ENCODE results near the gene HOXB9.

The HOXB9 gene

DNA sequence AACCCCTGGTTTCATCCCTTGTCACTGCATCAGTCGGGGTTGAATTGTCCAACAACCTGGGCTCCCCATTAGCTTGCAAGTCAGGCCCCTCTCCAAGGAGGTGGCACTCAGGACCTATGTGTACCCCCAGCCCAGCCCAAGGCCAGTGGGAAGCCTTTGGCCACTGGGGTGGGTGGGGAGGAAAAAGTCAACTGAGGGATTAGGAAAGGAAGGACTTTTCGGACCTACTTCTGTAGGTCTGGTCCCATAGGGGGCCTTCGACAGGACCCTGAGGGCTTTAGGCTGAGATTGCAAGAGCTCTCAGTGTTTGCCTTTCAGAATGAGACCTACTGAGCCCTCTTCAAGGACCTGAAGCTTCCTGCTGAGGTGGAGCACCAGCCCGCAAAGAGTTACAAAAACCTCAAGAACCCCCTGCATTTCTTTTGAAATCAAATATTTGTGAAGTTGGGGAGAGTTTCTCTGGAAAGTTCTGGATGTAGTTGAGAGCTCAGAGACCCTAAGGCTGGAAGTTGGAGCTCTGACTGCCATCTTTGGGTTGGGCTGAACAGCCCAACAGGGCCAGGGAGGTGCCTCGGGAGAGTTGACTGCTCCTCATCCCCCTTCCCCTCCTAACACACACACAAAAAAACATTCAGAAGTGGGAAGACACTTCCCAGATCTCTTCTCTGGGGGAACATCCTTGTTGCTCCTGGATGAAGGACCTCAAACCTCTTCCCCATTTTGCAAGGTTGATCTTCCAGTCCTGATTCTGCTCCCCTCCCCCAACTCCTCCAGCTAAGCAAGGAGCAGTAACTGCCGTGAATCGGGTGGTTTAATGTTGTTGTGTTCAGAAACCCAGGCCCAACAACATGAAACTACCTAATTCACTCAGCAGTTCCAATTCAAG is 5.8 kb upstream of the HOXB9 start:
- peak; percentile 26 for DNase-seq
- Mint-ChIP-seq H3K4me1 (ENCODE audit: low read depth) (peaks cover 18% of the 10 kb centered on the region), H3K4me3 (no peak overlapping the region)

DNA sequence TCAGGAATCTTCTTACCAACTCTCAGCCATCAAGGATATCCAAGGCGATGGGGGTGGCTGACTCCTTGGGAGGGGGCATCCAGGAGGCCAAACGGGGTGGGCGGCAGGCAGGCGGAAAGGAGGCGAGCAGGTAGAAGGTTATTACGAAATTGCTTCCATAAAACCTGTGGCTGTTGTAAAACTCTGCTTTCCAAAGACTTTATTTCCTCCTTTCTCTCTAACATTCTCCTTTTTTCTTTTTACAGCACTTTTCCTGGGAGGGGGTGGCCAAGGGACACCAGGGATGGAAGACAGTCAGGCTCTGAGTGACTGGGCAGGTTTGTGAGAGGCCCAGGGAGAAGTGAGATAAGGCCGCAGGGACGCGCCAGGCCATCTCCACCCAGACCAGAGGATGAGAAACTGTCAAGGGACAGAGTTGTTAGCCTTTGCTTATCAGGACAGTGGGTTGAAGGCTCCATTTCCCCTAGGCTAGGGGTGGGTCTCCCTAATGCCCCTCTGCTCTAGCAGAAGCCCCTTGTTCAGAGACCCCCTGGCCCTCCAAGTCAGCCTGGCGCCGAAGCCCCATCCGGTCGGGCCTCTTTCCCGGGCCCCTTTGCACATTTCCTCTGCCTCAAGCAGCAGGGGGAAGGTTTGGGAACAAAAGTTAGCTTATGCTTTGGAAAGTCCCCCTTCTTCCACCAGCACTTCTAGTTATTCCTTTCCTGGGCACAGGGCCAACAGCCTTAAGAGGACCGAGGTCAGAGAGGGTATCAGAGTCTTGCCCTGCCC is 5.0 kb upstream of the HOXB9 start:
- Mint-ChIP-seq H3K27ac (no peak overlapping the region), H3K36me3 (ENCODE audit: low read depth) (no peaks in the 10 kb centered on the region), H3K9me3 (no peaks in the 10 kb centered on the region), H3K4me1 (ENCODE audit: low read depth) (peaks cover 16% of the 10 kb centered on the region), H3K27me3 (peaks cover 97% of the 10 kb centered on the region), H3K4me3 (no peak overlapping the region)
- DNase-seq, result peak; percentile 22

More for the DNA sequence above, 5.8 kb upstream of the HOXB9 start:
- Mint-ChIP-seq H3K9me3 (no peaks in the 10 kb centered on the region), H3K36me3 (ENCODE audit: low read depth) (no peaks in the 10 kb centered on the region), H3K27me3 (peaks cover 98% of the 10 kb centered on the region), H3K27ac (no peak overlapping the region)

DNA sequence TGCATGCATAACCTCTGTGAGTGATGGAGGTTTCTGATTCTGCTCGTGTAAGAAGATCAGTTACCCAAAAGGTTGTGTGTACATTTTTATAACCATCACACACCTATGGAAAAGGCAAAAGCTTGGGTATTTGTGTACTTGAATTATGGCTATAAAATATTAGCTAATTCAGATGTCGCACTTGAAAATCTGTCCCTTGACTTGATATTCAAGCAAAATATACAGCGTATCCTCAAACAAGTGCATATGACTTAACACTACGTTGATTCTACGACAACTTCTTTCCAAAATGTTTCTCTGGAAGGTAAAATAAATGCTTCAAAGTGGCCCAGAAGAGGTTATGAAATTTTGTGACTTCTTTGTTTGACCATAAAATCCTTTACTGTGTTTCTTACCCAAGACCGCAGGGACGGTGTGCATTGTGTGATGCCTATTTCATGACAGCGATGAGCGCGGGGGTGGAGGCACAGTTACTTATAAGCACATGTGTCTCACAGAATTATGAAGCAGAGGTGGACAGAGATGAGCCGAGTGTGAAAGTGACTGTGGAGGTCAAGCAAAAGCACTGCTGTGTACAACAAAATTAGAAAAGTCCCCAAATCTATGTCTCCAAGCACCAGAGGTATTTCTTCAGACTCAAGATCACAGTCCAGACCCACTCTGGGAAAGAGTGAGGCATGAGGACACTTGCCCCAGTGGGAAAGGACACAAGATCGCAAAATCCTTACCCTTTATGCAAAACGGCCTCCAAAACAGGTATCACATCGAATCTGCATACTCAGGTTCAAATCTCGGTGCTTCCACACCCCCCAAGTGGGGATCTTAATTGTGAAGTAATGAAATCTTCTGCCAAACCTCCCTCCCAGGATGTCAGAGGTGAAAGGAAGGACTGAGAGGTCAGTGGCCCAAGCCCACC is 4.1 kb upstream of the HOXB9 start:
- H3K4me3 Mint-ChIP-seq, result no peak overlapping the region
- peaks cover 19% of the 10 kb centered on the region for H3K4me1 Mint-ChIP-seq (ENCODE audit: low read depth)
- H3K27ac Mint-ChIP-seq, result no peak overlapping the region
- H3K36me3 Mint-ChIP-seq (ENCODE audit: low read depth), result no peaks in the 10 kb centered on the region
- peaks cover 93% of the 10 kb centered on the region for H3K27me3 Mint-ChIP-seq
- H3K9me3 Mint-ChIP-seq, result no peaks in the 10 kb centered on the region
- DNase-seq, result no peak

DNA sequence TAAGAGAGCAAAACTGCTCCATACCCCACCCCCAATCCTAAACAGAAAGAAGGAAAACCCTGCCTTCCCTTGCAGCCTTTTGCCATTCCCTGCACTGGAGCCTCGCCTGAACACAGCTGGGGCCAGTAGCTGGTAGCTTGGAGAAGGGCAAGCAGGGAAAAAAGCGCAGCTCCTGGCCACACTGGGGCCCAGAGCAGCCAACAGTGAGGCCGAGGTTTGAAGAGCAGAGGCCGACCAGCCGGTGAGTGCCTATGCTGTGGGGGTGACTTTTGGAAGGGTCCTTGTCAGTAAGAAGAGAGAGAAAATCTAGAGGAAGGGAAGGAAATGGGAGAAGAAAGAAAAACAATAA is 3.2 kb upstream of the HOXB9 start:
- H3K27ac Mint-ChIP-seq, result no peak overlapping the region
- no peak overlapping the region for H3K4me3 Mint-ChIP-seq
- no peak for DNase-seq
- no peaks in the 10 kb centered on the region for H3K9me3 Mint-ChIP-seq
- H3K4me1 Mint-ChIP-seq (ENCODE audit: low read depth), result peaks cover 17% of the 10 kb centered on the region
- H3K36me3 Mint-ChIP-seq (ENCODE audit: low read depth), result no peaks in the 10 kb centered on the region
- peaks cover 88% of the 10 kb centered on the region for H3K27me3 Mint-ChIP-seq

DNA sequence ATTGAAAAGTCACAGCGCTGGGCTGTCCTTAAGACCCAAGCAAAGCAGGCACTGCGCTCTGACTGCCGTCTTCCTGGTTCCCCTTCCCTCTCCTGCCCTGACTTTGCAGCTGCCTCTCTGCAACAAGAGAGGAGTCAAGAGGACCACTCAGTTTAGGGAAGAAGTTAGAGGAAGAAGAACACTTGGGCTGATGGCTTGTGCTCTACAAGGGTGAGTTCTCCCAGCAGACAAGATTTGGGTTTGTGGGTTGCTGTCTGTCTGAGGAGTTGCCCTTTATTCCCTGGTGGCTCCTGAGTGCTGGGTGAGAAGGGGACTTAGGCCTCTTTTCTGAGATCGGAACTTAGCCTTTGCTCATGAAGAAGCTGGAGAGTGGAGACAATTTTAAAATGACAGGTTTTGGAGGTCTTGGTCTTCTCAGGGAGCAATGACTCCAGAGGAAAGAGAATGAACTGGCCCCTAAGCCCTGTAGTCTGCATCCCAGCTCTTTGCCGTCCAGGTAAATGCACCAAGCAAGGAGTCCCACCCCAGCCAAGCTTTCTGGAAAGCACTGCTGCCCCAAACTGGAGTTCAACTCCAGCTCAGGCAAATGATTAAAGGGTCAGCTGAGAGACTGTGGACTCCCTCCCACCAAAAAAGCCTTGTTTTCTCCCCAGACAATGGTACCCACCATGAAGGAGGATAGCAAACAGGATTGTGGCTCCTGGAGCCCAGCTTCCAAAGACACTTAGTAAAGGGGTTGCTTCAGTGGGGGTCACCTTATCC is 2.7 kb upstream of the HOXB9 start:
- H3K9me3 Mint-ChIP-seq, result no peaks in the 10 kb centered on the region
- DNase-seq, result no peak
- no peak overlapping the region for H3K4me3 Mint-ChIP-seq
- H3K27me3 Mint-ChIP-seq, result peaks cover 88% of the 10 kb centered on the region
- no peak overlapping the region for H3K27ac Mint-ChIP-seq
- no peaks in the 10 kb centered on the region for H3K36me3 Mint-ChIP-seq (ENCODE audit: low read depth)
- peaks cover 15% of the 10 kb centered on the region for H3K4me1 Mint-ChIP-seq (ENCODE audit: low read depth)

DNA sequence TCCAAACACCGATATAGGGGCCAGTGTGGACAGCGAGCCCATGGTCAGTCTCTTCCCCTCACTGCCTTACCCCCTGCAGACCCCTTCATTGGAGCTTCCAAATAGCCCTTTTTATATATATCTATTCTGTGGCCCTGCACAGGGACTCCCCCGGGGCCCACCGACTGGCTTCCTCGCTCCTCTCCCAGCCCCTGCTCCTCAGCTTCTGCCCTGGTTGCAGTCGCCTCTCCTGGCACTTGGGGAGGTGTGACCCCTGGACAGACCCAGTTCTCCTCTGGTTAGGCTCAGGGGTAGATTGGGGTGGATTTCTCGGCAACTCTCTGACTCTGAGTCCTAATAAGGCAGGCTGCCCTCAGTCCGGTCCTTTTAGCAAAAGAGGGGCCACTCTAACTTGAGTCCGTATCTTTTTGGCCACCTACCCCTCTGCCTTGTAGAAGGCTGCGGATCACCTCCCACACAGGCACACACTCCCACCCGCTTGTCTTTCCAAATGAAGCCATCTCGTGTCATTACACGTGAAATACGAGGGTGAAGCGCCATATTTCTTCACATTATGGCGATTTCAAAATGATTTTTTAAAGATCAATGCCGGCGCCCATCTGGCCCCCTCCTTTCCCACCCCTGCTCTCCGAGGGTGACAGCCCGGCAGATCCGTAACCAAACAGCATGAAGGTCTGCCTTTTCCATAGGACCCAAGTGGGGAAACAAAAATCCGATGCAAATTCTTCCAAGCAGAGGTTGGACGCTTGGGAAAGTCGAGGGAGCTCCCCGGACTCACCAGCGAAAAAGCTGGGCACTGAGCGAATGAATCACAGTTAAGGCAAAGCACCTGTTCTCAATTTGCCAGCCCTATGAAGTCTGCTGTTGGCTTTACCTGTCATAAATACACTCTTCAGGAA is 1.7 kb upstream of the HOXB9 start:
- no peak overlapping the region for H3K4me3 Mint-ChIP-seq
- H3K36me3 Mint-ChIP-seq (ENCODE audit: low read depth), result no peaks in the 10 kb centered on the region
- H3K9me3 Mint-ChIP-seq, result no peaks in the 10 kb centered on the region
- DNase-seq, result no peak
- peaks cover 90% of the 10 kb centered on the region for H3K27me3 Mint-ChIP-seq
- peaks cover 12% of the 10 kb centered on the region for H3K4me1 Mint-ChIP-seq (ENCODE audit: low read depth)
- no peak overlapping the region for H3K27ac Mint-ChIP-seq

DNA sequence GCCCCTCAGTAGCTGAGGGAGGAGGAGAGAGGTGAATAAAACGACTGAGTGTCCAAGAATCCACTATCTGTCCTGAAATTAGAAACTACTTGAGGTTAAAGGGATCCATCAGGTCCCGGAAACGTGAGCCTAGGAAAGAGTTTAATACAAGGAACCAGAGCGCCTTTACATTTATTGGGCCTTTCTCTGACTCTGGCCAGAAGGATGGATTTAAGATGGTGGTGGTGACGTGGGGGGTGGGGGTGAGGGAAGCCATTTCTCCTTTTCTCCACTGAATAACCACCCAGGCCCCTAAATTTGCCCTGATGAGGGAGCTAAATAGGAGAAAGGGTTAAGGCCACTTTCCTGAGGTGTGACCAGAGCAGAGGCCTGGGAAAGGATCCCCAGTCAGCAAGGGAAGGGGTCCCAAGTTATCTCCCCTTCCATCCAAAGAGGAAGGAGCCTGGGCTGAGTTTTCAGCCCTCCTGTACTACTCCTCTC is 1.0 kb upstream of the HOXB9 start:
- Mint-ChIP-seq H3K9me3 (no peaks in the 10 kb centered on the region), H3K36me3 (ENCODE audit: low read depth) (no peaks in the 10 kb centered on the region), H3K4me1 (ENCODE audit: low read depth) (peaks cover 10% of the 10 kb centered on the region), H3K4me3 (peak overlapping the region; percentile 80), H3K27ac (peak overlapping the region; percentile 13), H3K27me3 (peaks cover 90% of the 10 kb centered on the region)
- no peak for DNase-seq

DNA sequence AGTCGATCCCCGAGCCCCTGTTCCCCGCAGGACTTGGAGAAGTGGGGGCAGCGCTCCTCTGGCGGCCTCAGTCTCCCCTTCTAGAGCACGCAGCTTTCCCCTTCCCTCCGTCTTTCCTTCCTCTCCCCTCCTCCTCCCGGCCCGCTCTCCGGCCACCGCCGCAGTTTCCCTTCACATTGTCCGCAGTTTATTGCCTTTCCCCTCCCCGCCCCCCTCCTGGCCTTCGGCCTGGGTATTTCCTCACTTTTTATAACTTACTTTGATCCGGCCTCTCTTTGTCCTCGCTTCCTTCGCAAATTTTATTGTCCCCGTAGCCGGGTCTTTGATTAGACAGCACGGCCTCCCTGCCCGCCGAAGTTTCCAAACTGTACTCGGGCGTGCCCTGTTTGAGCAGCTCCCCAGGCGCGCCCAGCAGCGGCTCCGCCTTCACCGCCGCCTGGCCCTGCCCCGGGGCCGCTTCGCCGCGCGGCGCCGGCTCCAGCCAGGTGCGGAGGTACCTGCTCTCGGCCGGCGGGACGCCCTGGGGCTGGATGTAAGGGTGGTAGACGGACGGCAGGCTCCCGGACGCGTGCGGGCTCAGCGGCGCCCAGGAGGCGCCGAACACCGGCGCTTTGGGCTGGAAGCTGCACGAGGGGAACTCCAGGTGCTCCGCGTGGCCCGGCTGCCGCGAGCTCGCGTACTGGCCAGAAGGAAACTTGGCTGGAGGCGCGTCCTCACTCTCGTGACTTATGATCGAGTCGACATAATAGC is 488 bp downstream of the HOXB9 start:
- H3K9me3 Mint-ChIP-seq, result no peaks in the 10 kb centered on the region
- peaks cover 10% of the 10 kb centered on the region for H3K4me1 Mint-ChIP-seq (ENCODE audit: low read depth)
- no peak overlapping the region for H3K27ac Mint-ChIP-seq
- H3K36me3 Mint-ChIP-seq (ENCODE audit: low read depth), result no peaks in the 10 kb centered on the region
- H3K4me3 Mint-ChIP-seq, result peak overlapping the region; percentile 80
- peak; percentile 77 for DNase-seq
- peaks cover 90% of the 10 kb centered on the region for H3K27me3 Mint-ChIP-seq

DNA sequence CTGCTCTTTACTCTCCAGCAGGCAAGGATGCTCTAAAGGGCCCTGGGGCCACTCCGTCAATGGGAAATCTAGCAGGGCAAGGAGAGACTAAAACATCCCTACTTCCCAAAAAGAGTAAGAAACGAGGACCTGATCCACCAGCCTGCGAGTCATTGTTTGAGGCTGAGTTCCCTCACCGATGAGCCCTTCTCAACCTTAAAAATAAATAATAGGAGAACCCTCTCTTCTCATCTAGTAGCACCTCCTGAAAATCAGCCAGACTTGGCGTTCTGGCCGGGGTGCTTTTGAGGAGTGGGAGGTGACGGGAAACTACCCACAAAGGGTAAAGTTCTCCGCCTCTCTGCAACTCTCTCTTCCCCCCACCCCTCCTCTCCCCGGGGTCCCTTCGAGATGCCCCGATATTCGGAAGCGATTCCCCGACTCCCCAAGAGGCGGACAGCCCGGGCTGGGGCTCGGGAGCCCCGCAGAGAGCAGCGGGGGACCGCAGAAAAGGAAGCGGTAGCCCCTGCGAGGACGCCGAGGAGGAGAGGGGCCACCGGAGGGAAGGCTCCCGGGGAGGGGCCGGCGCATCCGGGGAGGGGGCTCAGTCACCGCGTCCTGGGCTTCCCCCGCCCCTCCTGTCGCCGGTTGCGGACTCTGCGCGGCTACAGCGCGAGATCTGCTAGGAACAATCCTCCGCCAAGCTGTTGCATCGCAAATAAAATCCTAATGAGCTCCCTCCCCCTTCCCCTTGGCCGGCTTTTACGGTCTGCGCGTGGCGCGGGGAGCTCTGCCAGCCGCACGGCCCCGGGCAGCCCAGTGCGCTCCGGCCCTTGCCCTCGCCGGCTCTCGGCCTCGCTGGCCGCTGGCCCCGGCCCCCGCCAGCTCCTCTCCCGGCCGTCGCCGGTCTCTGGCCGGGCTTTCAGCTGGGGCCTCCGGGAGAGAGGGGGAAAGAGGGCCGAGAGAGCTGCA is 1.3 kb downstream of the HOXB9 start:
- Mint-ChIP-seq H3K36me3 (ENCODE audit: low read depth) (no peaks in the 10 kb centered on the region), H3K9me3 (no peaks in the 10 kb centered on the region), H3K27me3 (peaks cover 90% of the 10 kb centered on the region), H3K27ac (no peak overlapping the region), H3K4me3 (peak overlapping the region; percentile 80), H3K4me1 (ENCODE audit: low read depth) (peaks cover 10% of the 10 kb centered on the region)
- DNase-seq, result peak; percentile 61

DNA sequence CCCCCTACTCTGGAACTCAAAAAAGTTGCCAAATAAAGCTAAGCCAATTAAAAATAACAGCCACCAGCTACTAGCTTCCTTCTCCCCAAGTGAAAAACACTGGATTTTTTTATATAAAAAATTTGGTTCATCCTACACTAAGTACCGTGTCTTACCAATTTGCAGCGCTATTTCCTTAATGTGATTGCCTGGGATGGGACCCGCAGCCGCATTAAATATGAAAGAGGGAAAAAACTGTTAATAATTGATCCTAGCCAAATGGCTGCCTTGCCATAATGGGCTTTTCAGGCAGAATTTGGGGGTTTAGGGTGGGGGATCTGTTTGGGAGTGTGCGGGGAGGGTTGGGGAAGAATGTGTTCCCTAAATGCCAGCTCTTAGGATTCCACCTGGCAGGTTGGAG is 2.0 kb downstream of the HOXB9 start:
- Mint-ChIP-seq H3K4me3 (no peak overlapping the region), H3K27me3 (peaks cover 89% of the 10 kb centered on the region), H3K4me1 (ENCODE audit: low read depth) (peaks cover 14% of the 10 kb centered on the region), H3K9me3 (no peaks in the 10 kb centered on the region), H3K36me3 (ENCODE audit: low read depth) (no peaks in the 10 kb centered on the region), H3K27ac (no peak overlapping the region)
- no peak for DNase-seq

DNA sequence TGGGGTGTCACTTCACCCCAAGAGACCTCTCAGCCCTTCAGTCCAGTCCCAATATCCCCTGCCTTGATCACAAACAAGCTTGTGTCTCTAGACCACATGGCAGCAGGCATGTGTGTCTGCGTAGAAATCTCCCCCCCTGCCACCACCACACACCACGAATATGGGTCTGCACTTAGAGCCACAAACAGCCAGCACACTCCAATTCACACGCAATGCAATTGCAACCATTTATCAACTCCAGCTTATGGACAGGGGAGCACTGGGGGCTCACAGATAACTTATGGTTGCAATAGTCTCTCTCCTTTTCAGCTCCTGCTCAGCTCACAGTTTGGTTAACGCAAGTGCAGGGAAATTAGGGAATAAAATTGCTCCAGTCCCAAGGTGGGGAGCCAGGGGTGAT is 2.6 kb downstream of the HOXB9 start:
- no peaks in the 10 kb centered on the region for H3K36me3 Mint-ChIP-seq (ENCODE audit: low read depth)
- H3K27me3 Mint-ChIP-seq, result peaks cover 89% of the 10 kb centered on the region

DNA sequence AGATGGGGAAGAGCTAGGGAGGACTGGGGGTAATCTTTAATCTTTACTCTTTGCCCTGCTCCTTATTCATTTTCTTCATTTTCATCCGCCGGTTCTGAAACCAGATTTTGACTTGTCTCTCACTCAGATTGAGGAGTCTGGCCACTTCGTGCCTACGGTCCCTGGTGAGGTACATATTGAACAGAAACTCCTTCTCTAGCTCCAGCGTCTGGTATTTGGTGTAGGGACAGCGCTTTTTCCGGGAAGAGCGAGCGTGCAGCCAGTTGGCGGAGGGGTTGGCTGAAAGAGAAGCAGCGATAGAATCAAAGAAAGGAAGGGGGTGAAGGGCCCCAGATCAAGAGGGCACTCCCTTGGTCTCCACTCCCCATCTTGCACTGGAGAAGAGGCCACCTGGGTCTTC is 3.3 kb downstream of the HOXB9 start:
- no peak for DNase-seq
- H3K27ac Mint-ChIP-seq, result no peak overlapping the region
- H3K27me3 Mint-ChIP-seq, result peaks cover 89% of the 10 kb centered on the region
- H3K4me1 Mint-ChIP-seq (ENCODE audit: low read depth), result peaks cover 23% of the 10 kb centered on the region
- H3K9me3 Mint-ChIP-seq, result no peaks in the 10 kb centered on the region
- no peak overlapping the region for H3K4me3 Mint-ChIP-seq
- H3K36me3 Mint-ChIP-seq (ENCODE audit: low read depth), result no peaks in the 10 kb centered on the region

More for the DNA sequence above, 2.6 kb downstream of the HOXB9 start:
- Mint-ChIP-seq H3K4me1 (ENCODE audit: low read depth) (peaks cover 17% of the 10 kb centered on the region), H3K4me3 (no peak overlapping the region), H3K9me3 (no peaks in the 10 kb centered on the region), H3K27ac (no peak overlapping the region)
- DNase-seq, result no peak

Measured in activated T-cell treated with anti-CD3 and anti-CD28 coated beads, Interleukin-2, amount 50 U/mL, for 24 hours (primary cell).